ENCODE results near the gene TWIST2. TPM values are rescaled to one million over a fixed set of nuclear protein-coding genes. Genes with fewer than 3 reads are reported as not detected.

The TWIST2 gene
- polyA plus RNA-seq, 1 of the 3 experiments (the other 2 are of a cell fraction), result 19.5 TPM

GRCh38 chr2:238834982-238835381 lies 12.9 kb upstream of the TWIST2 start:
- TF ChIP-seq JUND (IDR thresholded peaks at IDR 0.05) (no peak), FOSL2 (IDR thresholded peaks at IDR 0.05; ENCODE audit: borderline replicate concordance, low read depth) (no peak), EP300 (IDR thresholded peaks at IDR 0.05; ENCODE audit: borderline replicate concordance in 1 of 2, low read depth in 1 of 2, low read length in 1 of 2) (no peak), USF1 (IDR thresholded peaks at IDR 0.05; ENCODE audit: borderline replicate concordance, low read depth) (no peak), RXRA (IDR thresholded peaks at IDR 0.05; ENCODE audit: borderline replicate concordance, low read depth) (no peak), TAF1 (IDR thresholded peaks at IDR 0.05; ENCODE audit: borderline replicate concordance, low read depth, low read length) (no peak)
- Histone ChIP-seq H2AFZ (ENCODE audit: low read depth) (no peak overlapping the region), H3K9ac (no peak overlapping the region), H3K36me3 (replicated peaks in 1 of 2; ENCODE audit: control insufficient read depth in 1 of 2, insufficient read depth in 2 of 2, low read length in 1 of 2) (no peaks in the 10 kb centered on the region), H3K27me3 (ENCODE audit: insufficient read depth) (no peaks in the 10 kb centered on the region), H3K9me2 (no peaks in the 10 kb centered on the region), H3F3A (replicated peaks; ENCODE audit: insufficient read depth) (no peaks in the 10 kb centered on the region), H3K4me3 (ENCODE audit: low read depth in 2 of 2, low read length in 1 of 2) (no peak overlapping the region), H4K20me1 (ENCODE audit: insufficient read depth) (no peaks in the 10 kb centered on the region), H3K4me1 (ENCODE audit: control insufficient read depth in 1 of 2, insufficient read depth in 2 of 2, low read depth in 1 of 2, low read length in 1 of 2) (no peaks in the 10 kb centered on the region; a peak in 1 of 4 replicates), H3K4me2 (no peak overlapping the region), H3K27ac (ENCODE audit: low read depth in 2 of 2, low read length in 1 of 2) (no peak overlapping the region), H3K79me2 (ENCODE audit: insufficient read depth) (no peaks in the 10 kb centered on the region), H3K9me3 (no peaks in the 10 kb centered on the region; the same call in 1 of the 2 replicates)
- ChIA-PET POLR2A (no interaction called here), CTCF (interaction anchor here (1.1 kb wide), 1 partner anchor 50 kb away, joined by 6 read pairs; no protein-coding TSS in a partner anchor)
- no peak for DNase-seq
- WGBS (ENCODE audit: low lambda C conversion rate), result 25% methylated on average over 3 of the region's 3 CpGs

DNA sequence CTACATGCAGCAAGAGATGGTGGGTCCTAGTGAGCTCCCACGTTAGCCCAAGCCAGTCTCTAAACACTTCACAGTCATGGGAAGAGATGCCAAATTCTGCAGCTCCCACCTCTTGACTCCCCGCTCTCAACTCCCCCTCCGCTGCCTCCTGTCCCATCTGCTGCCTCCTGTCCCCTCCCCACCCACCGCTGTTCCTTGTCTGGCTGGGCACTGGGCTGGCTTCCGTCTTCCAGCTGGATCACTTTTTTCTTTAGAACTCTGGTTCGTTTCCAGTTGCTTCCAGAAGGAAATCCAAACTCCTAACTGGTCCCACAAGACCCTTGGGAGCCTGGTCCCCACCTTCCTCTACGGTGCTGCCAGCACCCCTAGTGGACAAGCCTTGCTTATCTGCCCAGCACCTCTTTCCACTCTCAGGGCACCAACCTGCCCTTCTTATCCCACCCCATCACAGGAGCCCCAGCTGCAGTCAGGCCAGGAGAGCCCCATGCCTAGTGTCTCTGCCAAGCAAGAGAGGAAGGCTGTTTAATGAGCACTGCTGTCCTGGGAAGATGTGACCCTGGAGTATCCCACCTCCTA lies 12.1 kb upstream of the TWIST2 start:
- no peaks in the 10 kb centered on the region for H3F3A ChIP-seq (replicated peaks; ENCODE audit: insufficient read depth)
- no peak overlapping the region for H3K27ac ChIP-seq (ENCODE audit: low read depth in 2 of 2, low read length in 1 of 2)
- CTCF ChIA-PET, result interaction anchor here (1.1 kb wide), 1 partner anchor 51 kb away, joined by 6 read pairs; no protein-coding TSS in a partner anchor
- H3K79me2 ChIP-seq (ENCODE audit: insufficient read depth), result no peaks in the 10 kb centered on the region
- no peaks in the 10 kb centered on the region for H3K27me3 ChIP-seq (ENCODE audit: insufficient read depth)
- DNase-seq, result no peak
- no peak overlapping the region for H3K4me2 ChIP-seq
- H3K9me2 ChIP-seq, result no peaks in the 10 kb centered on the region
- POLR2A ChIA-PET, result interaction anchor here (0.6 kb wide), 1 partner anchor 565 kb away, joined by 11 read pairs; no protein-coding TSS in a partner anchor
- no peak overlapping the region for H2AFZ ChIP-seq (ENCODE audit: low read depth)
- 58% methylated on average over 7 of the region's 7 CpGs for WGBS (ENCODE audit: low lambda C conversion rate)
- H3K36me3 ChIP-seq (replicated peaks in 1 of 2; ENCODE audit: control insufficient read depth in 1 of 2, insufficient read depth in 2 of 2, low read length in 1 of 2), result no peaks in the 10 kb centered on the region
- no peak for TF ChIP-seq FOSL2 (IDR thresholded peaks at IDR 0.05; ENCODE audit: borderline replicate concordance, low read depth)
- peak; percentile 26; the same call in 1 of the 2 replicates for TF ChIP-seq CTCF (IDR thresholded peaks at IDR 0.05)
- TF ChIP-seq IRF3 (IDR thresholded peaks at IDR 0.05; ENCODE audit: low read depth, low read length), result no peak
- H3K4me1 ChIP-seq (ENCODE audit: control insufficient read depth in 1 of 2, insufficient read depth in 2 of 2, low read depth in 1 of 2, low read length in 1 of 2), result no peaks in the 10 kb centered on the region; a peak in 1 of 4 replicates
- no peak overlapping the region for H3K9ac ChIP-seq
- H4K20me1 ChIP-seq (ENCODE audit: insufficient read depth), result no peaks in the 10 kb centered on the region
- no peak overlapping the region for H3K4me3 ChIP-seq (ENCODE audit: low read depth in 2 of 2, low read length in 1 of 2)
- H3K9me3 ChIP-seq, result no peaks in the 10 kb centered on the region; the same call in 1 of the 2 replicates
